Measurements from ENCODE around the gene MBP.

- TF ChIP-seq, protein P1, sequence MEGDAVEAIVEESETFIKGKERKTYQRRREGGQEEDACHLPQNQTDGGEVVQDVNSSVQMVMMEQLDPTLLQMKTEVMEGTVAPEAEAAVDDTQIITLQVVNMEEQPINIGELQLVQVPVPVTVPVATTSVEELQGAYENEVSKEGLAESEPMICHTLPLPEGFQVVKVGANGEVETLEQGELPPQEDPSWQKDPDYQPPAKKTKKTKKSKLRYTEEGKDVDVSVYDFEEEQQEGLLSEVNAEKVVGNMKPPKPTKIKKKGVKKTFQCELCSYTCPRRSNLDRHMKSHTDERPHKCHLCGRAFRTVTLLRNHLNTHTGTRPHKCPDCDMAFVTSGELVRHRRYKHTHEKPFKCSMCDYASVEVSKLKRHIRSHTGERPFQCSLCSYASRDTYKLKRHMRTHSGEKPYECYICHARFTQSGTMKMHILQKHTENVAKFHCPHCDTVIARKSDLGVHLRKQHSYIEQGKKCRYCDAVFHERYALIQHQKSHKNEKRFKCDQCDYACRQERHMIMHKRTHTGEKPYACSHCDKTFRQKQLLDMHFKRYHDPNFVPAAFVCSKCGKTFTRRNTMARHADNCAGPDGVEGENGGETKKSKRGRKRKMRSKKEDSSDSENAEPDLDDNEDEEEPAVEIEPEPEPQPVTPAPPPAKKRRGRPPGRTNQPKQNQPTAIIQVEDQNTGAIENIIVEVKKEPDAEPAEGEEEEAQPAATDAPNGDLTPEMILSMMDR (IDR thresholded peaks at IDR 0.05 in 4 of 5, conservative IDR thresholded peaks at IDR 0.05 in 1 of 5): no peak
- no peak for TF ChIP-seq POLR2A (IDR thresholded peaks at IDR 0.05)
Observed at GRCh38 chr18:76935722-76936337, 196.8 kb downstream of the MBP start.

Data from gastrocnemius medialis (tissue), 4 donors.